SIG-M5 treated with dmso at 0.1 percent for 504 hours (cell line): ENCODE results near the gene CDH9.
A peak's percentile ranks its signal among the peaks of the same experiment; 100 is the strongest.

ENCODE experiments used
- DNase-seq: peaks from one replicate; lab custom pipeline; 2025; ENCODE audit not compliant: unreplicated experiment; lab: John Stamatoyannopoulos, UW

Gene CDH9

DNA sequence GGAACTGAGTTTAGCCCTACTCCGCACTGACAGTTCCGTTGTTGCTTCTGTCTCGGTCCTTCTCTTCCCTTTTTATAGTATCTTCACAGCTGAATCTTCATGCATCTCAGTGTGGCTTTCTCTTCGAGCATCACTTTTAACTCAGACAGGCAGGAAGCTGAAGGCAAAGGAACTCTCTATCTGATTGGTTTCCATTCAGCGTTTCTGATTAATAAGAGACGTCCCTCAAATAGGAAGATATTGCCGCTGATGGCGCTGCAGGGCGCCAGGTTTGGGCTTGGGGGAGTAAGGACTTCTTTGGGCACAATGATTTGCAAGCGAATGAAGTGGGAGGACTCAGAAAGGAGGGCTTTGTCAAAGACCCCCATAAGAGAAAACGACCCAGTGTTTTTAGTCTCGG lies at the start of gene CDH9:
TSS of gene CDH9 (minus strand) at position 111 of the 400 bp plus-strand sequence. CDS start 50,253 bp downstream, outside the sequence.
- DNase-seq: no peak

- no peak for DNase-seq
Observed at GRCh38 chr5:27087747-27088146, 49.4 kb upstream of the CDH9 start.

- no peak for DNase-seq
Observed at GRCh38 chr5:27083449-27084415, 45.3 kb upstream of the CDH9 start.

- no peak for DNase-seq
Observed at GRCh38 chr5:27080147-27080546, 41.8 kb upstream of the CDH9 start.

DNA sequence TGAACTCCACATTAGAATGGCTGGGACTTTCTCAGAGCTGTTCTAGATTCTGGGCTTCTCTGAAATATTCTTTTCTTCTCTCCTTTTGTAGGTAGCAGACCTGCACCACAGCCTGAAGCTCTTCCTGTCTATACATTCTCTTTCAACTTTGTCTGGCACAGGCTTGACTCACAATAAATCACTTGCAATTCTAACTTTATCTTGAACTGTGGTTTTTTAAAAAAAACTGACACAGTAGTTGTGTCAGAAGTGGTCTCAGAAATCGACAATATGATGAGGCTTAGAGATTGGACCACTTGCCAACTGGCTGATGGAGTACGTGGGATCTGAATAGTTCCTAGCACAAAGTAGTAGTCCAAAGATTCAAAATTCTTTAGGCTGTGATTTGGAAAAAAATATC lies 24.1 kb upstream of the CDH9 start:
- DNase-seq: no peak

GRCh38 chr5:27048510-27048909 lies 10.1 kb upstream of the CDH9 start:
- no peak for DNase-seq

DNA sequence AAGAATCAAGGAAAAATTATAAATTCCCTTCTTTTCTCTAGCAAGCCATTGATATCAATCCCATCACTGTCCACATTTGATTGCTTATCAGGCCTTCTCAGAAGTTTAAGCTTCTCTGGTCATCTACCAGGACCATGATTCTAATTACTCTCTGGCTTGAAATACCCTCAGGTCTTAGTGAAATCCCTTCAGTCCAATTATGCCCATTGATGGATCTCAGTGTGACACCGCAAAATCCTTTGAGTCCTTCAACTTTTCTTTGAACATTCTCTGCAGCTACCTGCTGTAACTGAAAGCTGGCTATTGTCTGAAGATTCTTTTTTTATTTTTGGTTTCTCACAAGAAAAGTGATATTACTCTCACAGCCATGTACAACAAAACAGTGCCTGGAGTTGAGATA lies 3.0 kb upstream of the CDH9 start:
- DNase-seq: no peak

DNA sequence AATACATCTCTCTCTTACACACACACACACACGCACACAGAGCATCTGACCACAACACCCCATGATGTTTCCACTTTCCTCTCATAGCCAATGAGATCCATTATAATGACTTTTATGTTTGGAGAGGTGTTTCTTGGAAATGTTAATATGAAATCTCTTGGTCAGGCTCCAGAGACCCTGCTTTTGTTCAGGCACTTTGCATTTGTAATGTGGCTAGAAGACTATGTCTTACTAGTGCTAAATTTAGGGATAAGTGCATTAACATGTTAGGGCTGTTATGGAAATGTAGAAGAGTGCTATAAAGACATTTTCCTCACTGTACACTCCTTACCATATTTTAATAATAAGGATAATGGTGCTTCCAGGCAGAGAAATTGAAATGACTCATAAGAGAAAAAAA lies 3.8 kb downstream of the CDH9 start:
- no peak for DNase-seq

GRCh38 chr5:27026801-27027200 lies 11.6 kb downstream of the CDH9 start:
- no peak for DNase-seq

- DNase-seq: no peak
Observed at GRCh38 chr5:27026063-27026462, 12.3 kb downstream of the CDH9 start.

- no peak for DNase-seq
Observed at GRCh38 chr5:27021471-27021870, 16.9 kb downstream of the CDH9 start.

- peak; percentile 55 for DNase-seq
Observed at GRCh38 chr5:27020973-27021372, 17.4 kb downstream of the CDH9 start.

DNA sequence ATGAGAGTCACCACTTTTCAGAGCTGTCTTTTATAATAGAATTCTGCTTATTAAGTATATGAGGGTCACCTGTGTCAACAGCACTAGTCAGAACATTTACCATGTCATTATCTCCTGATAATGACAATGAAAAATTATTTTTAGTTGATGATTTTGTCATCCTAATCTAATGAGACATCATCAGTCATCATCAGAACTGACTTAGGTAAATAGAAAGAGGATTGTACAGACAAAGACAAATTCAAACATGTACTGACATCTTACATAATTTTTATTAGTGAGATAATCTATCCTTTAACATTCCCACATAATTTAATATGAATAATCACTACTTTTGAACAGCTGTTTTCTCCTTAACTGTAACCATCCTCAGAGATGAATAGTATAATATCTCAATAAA lies 22.6 kb downstream of the CDH9 start:
- no peak for DNase-seq

- DNase-seq: peak; percentile 21
Observed at GRCh38 chr5:27011274-27011673, 27.1 kb downstream of the CDH9 start.

DNA sequence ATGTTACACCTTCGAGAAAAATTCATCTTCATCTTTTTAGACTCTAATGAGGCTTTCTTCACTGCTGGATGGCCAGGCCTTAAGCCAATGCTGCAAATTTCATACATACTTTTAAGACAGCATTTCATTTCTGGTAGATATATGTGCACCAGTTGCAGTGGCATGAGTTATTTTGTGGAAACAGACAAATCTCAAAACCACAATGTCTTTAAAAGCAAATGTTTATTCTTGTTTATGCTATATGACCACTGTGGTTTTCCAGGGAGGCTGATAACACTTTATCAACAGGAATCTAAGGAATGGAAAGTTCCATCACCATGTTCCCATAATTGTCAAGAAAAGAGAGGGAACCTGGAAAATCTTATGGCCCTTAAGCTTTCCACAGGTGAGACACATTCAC lies 27.7 kb downstream of the CDH9 start:
- no peak for DNase-seq

- DNase-seq: no peak
Observed at GRCh38 chr5:27009540-27009915, 28.9 kb downstream of the CDH9 start.

DNA sequence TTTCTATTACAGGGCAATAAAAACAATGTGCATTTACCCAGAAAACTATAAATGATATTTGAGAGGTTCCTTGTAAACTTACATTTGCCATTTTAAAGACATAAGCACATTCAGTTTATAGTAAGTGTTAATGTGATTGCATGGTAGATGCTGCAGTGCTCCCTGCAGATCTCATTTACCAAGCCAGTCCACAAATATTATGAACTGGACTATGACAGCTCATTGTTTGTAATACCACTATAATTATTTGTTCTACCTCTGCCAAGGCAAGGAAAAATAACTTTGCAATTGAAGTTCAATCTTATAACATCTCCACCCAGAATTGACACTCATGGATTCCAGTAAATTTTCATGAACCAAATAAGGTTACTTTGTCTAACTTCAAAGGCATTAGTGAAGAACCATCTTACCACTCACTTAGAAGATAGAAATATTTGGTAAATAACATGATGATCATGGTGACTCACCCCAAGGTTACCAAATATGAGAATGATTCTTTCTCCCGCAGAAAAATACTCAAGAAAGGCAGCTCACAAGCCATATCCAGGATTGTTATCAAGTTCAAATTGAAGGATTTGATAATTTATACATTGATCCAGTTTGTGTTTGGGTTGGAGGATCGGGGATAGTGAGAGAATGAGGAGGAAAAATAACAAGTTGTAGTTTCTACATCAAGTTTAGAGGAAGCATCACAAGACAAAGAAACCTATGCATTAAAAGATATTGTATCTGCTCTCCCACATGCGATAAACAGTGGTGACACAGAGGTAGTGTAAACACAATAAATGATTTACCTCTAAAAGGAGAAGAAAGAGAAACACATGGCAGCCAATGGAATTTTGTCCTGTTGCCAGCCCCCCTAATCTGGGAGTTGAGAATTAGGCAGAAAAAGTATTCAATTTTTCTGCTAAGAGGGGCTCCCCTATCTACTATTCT lies 29.5 kb downstream of the CDH9 start:
- DNase-seq: no peak

- no peak for DNase-seq
Observed at GRCh38 chr5:27007121-27007520, 31.3 kb downstream of the CDH9 start.

- no peak for DNase-seq
Observed at GRCh38 chr5:26986985-26987384, 51.4 kb downstream of the CDH9 start.

GRCh38 chr5:26981750-26982149 lies 56.6 kb downstream of the CDH9 start:
- no peak for DNase-seq

GRCh38 chr5:26959290-26959689 lies 79.1 kb downstream of the CDH9 start:
- no peak for DNase-seq

DNA sequence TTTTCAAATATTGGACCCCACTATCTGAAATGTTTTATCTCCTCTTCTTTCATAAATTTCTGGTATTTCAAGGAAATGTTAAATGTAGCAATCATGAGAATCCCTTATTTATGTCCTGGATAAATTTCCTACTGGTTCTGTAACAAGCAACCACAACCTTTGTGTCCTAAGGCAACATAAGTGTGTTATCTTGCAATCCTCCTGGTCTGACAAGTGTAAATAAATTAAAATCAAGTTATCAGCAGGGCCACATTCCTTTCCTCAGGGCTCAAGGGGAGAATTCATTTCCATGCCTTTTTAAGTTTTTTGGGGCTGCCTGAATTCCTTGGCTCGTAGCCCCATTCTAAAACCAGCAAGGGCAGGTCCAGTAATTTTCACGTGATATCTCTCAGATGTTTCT lies 83.2 kb downstream of the CDH9 start:
- no peak for DNase-seq
